Subcutaneous adipose tissue (tissue), 4 donors: ENCODE data around the gene GSK3A. TPM values are rescaled to one million over a fixed set of nuclear protein-coding genes. Genes with fewer than 3 reads are reported as not detected.

Experiments used
- total RNA-seq, 4 donors: library from RNA; depleted of rRNA; stranded (reverse); fragments of >200 nt; gene quantifications; one replicate each; pipeline ENCODE4 v1.1.0, GENCODE V29; 2016
- TF ChIP-seq, protein P1 (sequence below): fragments of 450-650 bp; IDR thresholded peaks from one replicate; pipeline ENCODE4 v1.5.1; 2016; ENCODE audit warnings: low read depth, mild to moderate bottlenecking, control low read depth, antibody characterized with exemption, moderate library complexity

Gene GSK3A
- total RNA-seq, 4 donors from 2014 or later, result 16.0 to 22.0 (median 17.1) TPM

DNA sequence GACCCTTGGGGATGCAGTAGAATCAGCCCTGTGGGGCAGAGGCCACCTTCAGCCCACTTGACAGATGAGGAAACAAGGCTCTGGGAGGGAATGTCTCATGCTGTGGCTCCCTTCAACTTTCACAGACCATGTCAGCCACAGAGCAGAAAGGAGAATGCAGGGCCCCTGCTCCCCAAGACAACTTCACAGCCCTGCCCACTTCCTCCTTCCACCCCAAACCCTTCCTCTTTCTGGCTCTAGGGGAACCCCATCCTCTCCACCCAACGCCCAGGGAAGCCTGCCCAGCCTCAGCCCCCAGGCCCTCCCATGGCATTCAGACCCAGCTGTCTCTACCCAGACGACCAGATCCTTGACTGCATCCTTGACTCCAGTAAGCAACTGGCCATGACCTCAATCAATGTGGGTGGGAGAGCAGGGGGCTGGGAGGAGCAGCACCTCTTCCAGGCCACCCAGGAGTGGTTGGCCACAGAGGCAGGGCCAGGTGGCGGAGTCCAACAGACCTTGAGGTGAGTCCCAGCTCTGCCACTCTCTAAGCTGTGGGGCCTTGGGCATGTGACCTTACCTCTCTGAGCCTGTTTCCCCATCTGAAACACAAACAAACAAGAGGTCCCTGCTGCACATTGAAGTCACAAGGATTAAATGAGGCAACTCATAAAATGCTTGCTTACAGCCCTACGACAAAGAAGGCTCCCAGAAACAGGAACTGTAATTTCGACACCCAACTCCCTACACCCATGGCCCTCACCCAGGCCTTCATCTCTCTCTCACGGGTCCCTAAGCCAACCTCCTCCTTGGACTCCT, 40.7 kb downstream of the GSK3A start:
- TF ChIP-seq, protein P1, sequence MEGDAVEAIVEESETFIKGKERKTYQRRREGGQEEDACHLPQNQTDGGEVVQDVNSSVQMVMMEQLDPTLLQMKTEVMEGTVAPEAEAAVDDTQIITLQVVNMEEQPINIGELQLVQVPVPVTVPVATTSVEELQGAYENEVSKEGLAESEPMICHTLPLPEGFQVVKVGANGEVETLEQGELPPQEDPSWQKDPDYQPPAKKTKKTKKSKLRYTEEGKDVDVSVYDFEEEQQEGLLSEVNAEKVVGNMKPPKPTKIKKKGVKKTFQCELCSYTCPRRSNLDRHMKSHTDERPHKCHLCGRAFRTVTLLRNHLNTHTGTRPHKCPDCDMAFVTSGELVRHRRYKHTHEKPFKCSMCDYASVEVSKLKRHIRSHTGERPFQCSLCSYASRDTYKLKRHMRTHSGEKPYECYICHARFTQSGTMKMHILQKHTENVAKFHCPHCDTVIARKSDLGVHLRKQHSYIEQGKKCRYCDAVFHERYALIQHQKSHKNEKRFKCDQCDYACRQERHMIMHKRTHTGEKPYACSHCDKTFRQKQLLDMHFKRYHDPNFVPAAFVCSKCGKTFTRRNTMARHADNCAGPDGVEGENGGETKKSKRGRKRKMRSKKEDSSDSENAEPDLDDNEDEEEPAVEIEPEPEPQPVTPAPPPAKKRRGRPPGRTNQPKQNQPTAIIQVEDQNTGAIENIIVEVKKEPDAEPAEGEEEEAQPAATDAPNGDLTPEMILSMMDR, result no peak

DNA sequence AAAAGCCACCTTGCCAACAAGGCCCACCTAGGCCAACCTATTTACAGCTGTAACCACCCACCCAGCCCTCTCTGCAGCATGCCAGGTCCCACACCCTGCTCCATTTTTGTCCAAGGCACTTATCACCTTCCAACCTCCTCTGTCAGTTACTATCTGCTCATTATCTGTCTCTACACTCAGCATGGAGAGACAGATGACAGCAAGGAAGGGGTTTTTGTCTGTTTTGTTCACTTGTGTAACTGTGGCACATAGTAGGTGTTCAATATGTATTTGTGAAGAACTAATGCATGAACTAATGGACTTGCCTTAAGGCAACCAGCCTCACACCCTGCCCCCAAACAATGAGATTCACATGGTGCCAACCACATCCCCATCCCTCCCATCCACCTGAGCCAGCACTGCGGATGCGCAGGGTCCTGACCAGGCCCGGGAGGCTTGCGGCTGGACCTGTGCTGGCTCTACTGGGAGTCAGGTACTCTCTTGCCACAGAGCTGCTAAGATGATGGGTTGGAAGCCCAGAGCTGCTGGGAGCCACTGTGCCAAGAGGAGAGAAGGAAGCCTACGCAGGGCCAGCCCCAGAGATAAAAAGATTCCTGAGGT, 42.2 kb downstream of the GSK3A start:
- TF ChIP-seq, protein P1, result no peak

DNA sequence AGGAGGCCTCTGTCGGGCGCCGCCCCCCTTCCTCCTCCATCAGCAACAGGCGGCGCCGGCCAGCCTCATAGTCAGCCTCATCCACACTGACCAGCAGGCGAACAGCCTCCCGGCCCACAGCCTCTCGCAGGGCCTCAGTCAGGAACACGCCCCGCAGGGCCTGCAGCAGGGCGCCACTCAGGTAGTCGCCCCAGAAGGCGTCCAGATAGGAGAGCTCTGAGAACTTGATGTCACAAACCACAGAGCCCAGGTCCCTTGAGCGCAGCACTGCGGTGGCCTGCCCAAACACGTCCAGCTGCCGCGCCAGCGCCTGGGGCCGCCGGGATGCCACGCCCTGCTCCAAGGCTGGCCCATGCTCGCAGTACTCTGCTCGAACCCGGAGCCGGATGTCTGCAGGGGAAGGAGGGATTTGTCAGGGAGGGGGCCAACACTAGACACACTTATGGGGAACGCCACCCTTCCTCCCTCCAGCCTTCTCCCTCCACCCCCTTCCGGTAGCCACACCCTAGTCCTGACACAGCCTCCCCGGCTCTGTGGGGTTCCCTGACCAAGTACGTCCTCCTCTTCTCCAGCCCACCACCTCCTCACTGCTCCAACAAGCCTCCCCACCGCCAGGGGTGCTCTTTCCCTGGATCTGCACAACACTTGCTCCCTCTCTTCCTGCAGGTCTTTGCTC, 42.8 kb downstream of the GSK3A start:
- TF ChIP-seq, protein P1, result no peak

DNA sequence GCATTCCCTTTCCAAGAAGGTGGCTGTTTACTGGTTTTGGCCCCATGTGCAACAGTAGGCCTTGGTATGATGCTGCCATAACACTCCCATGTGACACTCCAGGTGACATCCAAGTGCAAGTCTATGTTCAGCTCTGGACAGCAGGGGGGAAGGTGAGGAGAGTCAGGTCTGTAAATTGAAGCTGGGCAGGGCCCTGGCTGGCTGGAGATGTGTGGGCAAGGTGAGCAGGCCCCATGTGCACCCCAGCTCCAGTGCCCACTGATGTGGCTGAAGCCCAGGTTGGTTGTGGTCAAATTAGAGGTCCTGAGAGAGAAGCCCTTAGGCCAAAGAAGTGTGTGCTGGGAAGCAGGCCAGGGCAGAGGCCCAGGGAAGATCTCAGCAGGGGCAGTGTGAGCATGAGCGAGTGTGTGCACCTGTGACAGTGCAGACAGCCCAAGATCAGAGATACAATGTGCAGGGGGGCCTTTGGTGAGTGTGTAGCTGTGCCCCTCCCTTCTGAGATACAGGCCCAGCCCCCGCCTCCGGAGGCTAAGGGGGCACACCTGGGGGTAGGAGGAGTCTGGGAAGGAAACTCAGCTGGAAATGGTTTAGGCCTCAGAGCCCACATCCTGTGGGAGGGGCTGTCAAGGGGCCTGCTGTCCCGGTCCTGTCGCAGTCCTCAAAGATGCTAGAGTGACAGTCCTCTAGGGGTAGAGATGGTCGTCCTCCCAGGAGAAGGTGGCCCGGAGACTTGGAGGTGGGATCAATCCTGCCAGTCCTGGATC, 43.5 kb downstream of the GSK3A start:
- TF ChIP-seq, protein P1, result no peak

DNA sequence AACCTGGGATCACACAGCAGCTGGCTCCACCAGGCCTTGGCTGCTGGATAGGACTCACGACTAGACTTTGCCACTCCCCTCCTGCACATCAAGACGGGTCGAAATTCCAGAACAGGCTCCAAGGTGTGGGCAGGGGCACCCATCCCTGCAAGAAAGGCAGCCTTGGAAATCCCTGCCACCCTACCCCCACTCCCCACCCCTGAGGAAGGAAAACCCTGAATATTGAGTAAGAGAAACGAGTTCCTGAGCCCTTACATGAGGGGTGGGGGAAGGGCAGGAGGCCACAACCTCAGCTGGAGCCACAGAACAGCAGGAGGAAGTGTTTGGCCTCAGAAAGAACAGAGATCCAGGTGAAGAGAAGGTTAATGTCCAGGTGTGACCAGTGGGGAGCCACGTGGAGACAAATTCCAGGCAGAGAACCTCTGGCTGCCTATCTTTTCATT, 45.0 kb downstream of the GSK3A start:
- TF ChIP-seq, protein P1, result no peak

DNA sequence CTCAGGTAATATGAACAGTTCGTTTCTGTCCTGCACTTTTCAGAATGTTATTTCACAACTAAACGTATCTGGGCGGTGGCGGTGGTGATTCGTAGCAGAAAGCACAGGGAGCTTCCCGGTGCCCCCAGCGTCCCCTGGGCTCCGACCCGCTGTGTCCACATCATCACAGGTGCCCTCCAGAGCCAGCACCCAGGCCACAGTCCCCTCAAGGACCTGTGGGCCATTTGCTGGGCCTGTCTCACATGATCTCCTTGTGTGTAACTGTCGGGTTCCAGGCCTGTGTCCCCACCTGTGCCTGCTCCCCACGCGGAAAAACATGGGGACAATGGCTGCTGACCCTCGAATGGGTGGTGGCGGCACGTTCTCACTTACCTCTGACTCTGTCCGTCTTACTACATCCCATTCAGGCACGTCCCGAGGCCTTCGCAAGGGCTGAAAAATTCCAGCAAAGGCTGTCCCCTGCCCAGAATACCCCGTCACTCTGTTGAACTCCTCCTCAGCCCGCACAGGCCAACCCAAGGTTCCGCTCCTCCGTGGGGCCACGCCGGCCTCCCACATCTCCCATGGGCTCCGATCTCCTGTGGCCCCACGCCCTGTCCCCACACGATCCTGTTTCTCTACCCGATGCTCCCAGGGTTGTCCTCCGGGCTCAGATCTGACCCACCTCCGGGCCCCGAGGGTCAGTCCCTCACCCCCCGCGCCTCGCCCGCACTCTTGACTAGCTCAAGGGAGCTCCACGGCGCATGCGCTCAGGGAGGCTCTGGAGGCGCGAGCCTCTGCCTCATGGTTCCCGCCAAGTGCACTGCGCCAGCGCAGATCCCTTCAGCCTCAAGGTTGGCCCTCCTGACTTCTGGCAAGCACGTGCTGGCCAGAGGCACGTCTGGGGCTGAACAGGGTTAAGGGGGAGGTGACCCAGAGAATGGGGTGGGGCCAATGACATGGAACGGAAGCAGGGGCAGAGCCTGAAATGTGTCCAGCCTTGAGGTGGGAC, 46.1 kb downstream of the GSK3A start:
- TF ChIP-seq, protein P1, result no peak
